WTC11 (cell line): ENCODE data around the gene PCDHGB4. TPM values are rescaled to one million over a fixed set of nuclear protein-coding genes. Genes with fewer than 3 reads are reported as not detected.

Experiments used
- ATAC-seq: fragments of 200-7000 bp; cut with Tn5 transposase; 2 replicates; pipeline ENCODE4 v1.10.0; 2021; ENCODE audit warnings: mild to moderate bottlenecking, moderate library complexity
- CTCF ChIA-PET: fragments of 300-600 bp; sonication (Branson Sonifier 250); formaldehyde crosslinking; loops from one replicate; lab custom pipeline; 2021; ENCODE audit warnings: antibody characterized with exemption; lab: Charles Lee
- POLR2A ChIA-PET: fragments of 350-600 bp; sonication (Branson Sonifier 250); formaldehyde crosslinking; loops from one replicate; lab custom pipeline; 2021; ENCODE audit warnings: antibody characterized with exemption; lab: Charles Lee
- DNase-seq: peaks from one replicate; pipeline ENCODE4 v3.0.0; 2021; ENCODE audit warnings: low spot score
- H3K27ac Mint-ChIP-seq: 2 replicates; pipeline ENCODE4 v1.8.0; 2021; ENCODE audit warnings: mixed read lengths
- H3K27me3 Mint-ChIP-seq: 2 replicates; pipeline ENCODE4 v1.8.0; 2021; ENCODE audit warnings: low read depth, mild to moderate bottlenecking, moderate library complexity, mixed read lengths
- H3K36me3 Mint-ChIP-seq: 2 replicates; pipeline ENCODE4 v1.8.0; 2021; ENCODE audit warnings: mixed read lengths
- H3K4me1 Mint-ChIP-seq: 2 replicates; pipeline ENCODE4 v1.8.0; 2022; ENCODE audit warnings: mixed read lengths
- H3K4me3 Mint-ChIP-seq: 2 replicates; pipeline ENCODE4 v1.8.0; 2021; ENCODE audit warnings: mild to moderate bottlenecking, moderate library complexity, mixed read lengths
- H3K9me3 Mint-ChIP-seq: 2 replicates; pipeline ENCODE4 v1.8.0; 2021; ENCODE audit warnings: mixed read lengths
- ESRRA ChIP-seq: sonication (generic); formaldehyde crosslinking; IDR thresholded peaks from 2 replicates; pipeline ENCODE4 v1.8.1; 2022; ENCODE audit warnings: mild to moderate bottlenecking, missing genetic modification reagents, borderline replicate concordance
- FOXK1 ChIP-seq: sonication (generic); formaldehyde crosslinking; IDR thresholded peaks from 2 replicates; pipeline ENCODE4 v1.8.0; 2022; ENCODE audit warnings: mild to moderate bottlenecking, moderate library complexity, missing genetic modification reagents
- MYBL2 ChIP-seq: sonication (generic); formaldehyde crosslinking; IDR thresholded peaks from 2 replicates; pipeline ENCODE4 v1.8.1; 2023; ENCODE audit warnings: mild to moderate bottlenecking, moderate library complexity, missing genetic modification reagents
- PRRX2 ChIP-seq: fragments of 250-450 bp; sonication (Bioruptor Pico); IDR thresholded peaks from 2 replicates; pipeline ENCODE4 v1.8.0; 2021; ENCODE audit warnings: mild to moderate bottlenecking
- TP53 ChIP-seq: sonication (generic); formaldehyde crosslinking; IDR thresholded peaks from 2 replicates; pipeline ENCODE4 v1.8.1; 2023; ENCODE audit warnings: mild to moderate bottlenecking, missing genetic modification reagents
- total RNA-seq: library from RNA; stranded (reverse); gene quantifications from 3 replicates; pipeline ENCODE4 v1.2.3, GENCODE V29; 2021
- TF ChIP-seq, protein P1 (sequence below): fragments of 250-450 bp; sonication (Bioruptor Pico); IDR thresholded peaks from 2 replicates; pipeline ENCODE4 v1.9.0; 2021; ENCODE audit warnings: mild to moderate bottlenecking
- TF ChIP-seq, protein P2 (sequence below): sonication (generic); formaldehyde crosslinking; IDR thresholded peaks from 2 replicates; pipeline ENCODE4 v1.8.1; 2023; ENCODE audit warnings: mild to moderate bottlenecking, missing genetic modification reagents, moderate library complexity
- TF ChIP-seq, protein P3 (sequence below): fragments of 250-450 bp; sonication (Bioruptor Pico); IDR thresholded peaks from 2 replicates; pipeline ENCODE4 v1.9.0; 2021; ENCODE audit warnings: mild to moderate bottlenecking, borderline replicate concordance
- TF ChIP-seq, protein P4 (sequence below): fragments of 250-450 bp; sonication (Bioruptor Pico); IDR thresholded peaks from 2 replicates; pipeline ENCODE4 v1.8.0; 2021; ENCODE audit warnings: mild to moderate bottlenecking
- TF ChIP-seq, protein P5 (sequence below): sonication (generic); formaldehyde crosslinking; IDR thresholded peaks from 2 replicates; pipeline ENCODE4 v1.8.1; 2022; ENCODE audit warnings: low read depth, mild to moderate bottlenecking, moderate library complexity, missing genetic modification reagents, borderline replicate concordance
- TF ChIP-seq, protein P6 (sequence below): sonication (generic); formaldehyde crosslinking; IDR thresholded peaks from 2 replicates; pipeline ENCODE4 v1.8.0; 2023; ENCODE audit warnings: missing genetic modification reagents, mild to moderate bottlenecking, borderline replicate concordance
- TF ChIP-seq, protein P7 (sequence below): sonication (generic); formaldehyde crosslinking; IDR thresholded peaks from 2 replicates; pipeline ENCODE4 v1.8.0; 2022; ENCODE audit warnings: mild to moderate bottlenecking, missing genetic modification reagents
- TF ChIP-seq, protein P8 (sequence below): sonication (generic); formaldehyde crosslinking; IDR thresholded peaks from 2 replicates; pipeline ENCODE4 v1.8.0; 2022; ENCODE audit warnings: mild to moderate bottlenecking, missing genetic modification reagents

PCDHGB4 gene
- total RNA-seq, 1 experiment from 2014 or later = 9.1 TPM

DNA sequence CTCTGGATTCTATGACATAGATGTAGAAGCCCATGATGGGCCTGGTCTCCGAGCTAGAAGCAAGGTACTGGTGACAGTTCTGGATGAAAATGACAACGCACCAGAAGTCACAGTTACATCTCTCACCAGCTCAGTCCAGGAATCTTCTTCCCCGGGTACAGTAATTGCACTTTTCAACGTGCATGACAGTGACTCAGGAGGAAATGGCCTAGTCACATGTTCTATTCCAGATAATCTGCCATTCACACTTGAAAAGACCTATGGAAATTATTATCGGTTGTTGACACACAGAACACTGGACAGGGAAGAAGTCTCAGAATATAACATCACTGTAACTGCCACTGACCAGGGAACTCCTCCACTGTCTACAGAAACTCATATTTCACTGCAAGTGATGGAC, 31.4 kb upstream of the PCDHGB4 start:
- Mint-ChIP-seq H3K36me3 (peaks cover 60% of the 10 kb centered on the region), H3K4me1 (peaks cover 8% of the 10 kb centered on the region), H3K27ac (no peak overlapping the region), H3K27me3 (peaks cover 13% of the 10 kb centered on the region), H3K4me3 (no peak overlapping the region), H3K9me3 (peaks cover 56% of the 10 kb centered on the region)
- no peak for DNase-seq
- CTCF ChIA-PET = interaction anchor here (0.9 to 1.7 kb wide), 7 partner anchors 32 to 208 kb away, joined by 3 to 11 read pairs (median 5); partner anchors contain the start of genes PCDHB15, PCDHGA10, PCDHGB4 and TAF7
- ATAC-seq = no peak
- TF ChIP-seq TP53 (CRISPR knock-in tag) (no peak), PRRX2 (CRISPR knock-in tag) (no peak), FOXK1 (no peak), MYBL2 (no peak), ESRRA (CRISPR knock-in tag) (no peak)
- TF ChIP-seq, protein P1, sequence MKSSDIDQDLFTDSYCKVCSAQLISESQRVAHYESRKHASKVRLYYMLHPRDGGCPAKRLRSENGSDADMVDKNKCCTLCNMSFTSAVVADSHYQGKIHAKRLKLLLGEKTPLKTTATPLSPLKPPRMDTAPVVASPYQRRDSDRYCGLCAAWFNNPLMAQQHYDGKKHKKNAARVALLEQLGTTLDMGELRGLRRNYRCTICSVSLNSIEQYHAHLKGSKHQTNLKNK (CRISPR knock-in tag) = no peak
- TF ChIP-seq, protein P2, sequence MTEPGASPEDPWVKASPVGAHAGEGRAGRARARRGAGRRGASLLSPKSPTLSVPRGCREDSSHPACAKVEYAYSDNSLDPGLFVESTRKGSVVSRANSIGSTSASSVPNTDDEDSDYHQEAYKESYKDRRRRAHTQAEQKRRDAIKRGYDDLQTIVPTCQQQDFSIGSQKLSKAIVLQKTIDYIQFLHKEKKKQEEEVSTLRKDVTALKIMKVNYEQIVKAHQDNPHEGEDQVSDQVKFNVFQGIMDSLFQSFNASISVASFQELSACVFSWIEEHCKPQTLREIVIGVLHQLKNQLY (CRISPR knock-in tag) = no peak
- TF ChIP-seq, protein P3, sequence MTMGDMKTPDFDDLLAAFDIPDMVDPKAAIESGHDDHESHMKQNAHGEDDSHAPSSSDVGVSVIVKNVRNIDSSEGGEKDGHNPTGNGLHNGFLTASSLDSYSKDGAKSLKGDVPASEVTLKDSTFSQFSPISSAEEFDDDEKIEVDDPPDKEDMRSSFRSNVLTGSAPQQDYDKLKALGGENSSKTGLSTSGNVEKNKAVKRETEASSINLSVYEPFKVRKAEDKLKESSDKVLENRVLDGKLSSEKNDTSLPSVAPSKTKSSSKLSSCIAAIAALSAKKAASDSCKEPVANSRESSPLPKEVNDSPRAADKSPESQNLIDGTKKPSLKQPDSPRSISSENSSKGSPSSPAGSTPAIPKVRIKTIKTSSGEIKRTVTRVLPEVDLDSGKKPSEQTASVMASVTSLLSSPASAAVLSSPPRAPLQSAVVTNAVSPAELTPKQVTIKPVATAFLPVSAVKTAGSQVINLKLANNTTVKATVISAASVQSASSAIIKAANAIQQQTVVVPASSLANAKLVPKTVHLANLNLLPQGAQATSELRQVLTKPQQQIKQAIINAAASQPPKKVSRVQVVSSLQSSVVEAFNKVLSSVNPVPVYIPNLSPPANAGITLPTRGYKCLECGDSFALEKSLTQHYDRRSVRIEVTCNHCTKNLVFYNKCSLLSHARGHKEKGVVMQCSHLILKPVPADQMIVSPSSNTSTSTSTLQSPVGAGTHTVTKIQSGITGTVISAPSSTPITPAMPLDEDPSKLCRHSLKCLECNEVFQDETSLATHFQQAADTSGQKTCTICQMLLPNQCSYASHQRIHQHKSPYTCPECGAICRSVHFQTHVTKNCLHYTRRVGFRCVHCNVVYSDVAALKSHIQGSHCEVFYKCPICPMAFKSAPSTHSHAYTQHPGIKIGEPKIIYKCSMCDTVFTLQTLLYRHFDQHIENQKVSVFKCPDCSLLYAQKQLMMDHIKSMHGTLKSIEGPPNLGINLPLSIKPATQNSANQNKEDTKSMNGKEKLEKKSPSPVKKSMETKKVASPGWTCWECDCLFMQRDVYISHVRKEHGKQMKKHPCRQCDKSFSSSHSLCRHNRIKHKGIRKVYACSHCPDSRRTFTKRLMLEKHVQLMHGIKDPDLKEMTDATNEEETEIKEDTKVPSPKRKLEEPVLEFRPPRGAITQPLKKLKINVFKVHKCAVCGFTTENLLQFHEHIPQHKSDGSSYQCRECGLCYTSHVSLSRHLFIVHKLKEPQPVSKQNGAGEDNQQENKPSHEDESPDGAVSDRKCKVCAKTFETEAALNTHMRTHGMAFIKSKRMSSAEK (CRISPR knock-in tag) = no peak
- TF ChIP-seq, protein P4, sequence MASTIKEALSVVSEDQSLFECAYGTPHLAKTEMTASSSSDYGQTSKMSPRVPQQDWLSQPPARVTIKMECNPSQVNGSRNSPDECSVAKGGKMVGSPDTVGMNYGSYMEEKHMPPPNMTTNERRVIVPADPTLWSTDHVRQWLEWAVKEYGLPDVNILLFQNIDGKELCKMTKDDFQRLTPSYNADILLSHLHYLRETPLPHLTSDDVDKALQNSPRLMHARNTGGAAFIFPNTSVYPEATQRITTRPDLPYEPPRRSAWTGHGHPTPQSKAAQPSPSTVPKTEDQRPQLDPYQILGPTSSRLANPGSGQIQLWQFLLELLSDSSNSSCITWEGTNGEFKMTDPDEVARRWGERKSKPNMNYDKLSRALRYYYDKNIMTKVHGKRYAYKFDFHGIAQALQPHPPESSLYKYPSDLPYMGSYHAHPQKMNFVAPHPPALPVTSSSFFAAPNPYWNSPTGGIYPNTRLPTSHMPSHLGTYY (CRISPR knock-in tag) = no peak
- TF ChIP-seq, protein P5, sequence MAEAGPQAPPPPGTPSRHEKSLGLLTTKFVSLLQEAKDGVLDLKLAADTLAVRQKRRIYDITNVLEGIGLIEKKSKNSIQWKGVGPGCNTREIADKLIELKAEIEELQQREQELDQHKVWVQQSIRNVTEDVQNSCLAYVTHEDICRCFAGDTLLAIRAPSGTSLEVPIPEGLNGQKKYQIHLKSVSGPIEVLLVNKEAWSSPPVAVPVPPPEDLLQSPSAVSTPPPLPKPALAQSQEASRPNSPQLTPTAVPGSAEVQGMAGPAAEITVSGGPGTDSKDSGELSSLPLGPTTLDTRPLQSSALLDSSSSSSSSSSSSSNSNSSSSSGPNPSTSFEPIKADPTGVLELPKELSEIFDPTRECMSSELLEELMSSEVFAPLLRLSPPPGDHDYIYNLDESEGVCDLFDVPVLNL (CRISPR knock-in tag) = no peak
- TF ChIP-seq, protein P6, sequence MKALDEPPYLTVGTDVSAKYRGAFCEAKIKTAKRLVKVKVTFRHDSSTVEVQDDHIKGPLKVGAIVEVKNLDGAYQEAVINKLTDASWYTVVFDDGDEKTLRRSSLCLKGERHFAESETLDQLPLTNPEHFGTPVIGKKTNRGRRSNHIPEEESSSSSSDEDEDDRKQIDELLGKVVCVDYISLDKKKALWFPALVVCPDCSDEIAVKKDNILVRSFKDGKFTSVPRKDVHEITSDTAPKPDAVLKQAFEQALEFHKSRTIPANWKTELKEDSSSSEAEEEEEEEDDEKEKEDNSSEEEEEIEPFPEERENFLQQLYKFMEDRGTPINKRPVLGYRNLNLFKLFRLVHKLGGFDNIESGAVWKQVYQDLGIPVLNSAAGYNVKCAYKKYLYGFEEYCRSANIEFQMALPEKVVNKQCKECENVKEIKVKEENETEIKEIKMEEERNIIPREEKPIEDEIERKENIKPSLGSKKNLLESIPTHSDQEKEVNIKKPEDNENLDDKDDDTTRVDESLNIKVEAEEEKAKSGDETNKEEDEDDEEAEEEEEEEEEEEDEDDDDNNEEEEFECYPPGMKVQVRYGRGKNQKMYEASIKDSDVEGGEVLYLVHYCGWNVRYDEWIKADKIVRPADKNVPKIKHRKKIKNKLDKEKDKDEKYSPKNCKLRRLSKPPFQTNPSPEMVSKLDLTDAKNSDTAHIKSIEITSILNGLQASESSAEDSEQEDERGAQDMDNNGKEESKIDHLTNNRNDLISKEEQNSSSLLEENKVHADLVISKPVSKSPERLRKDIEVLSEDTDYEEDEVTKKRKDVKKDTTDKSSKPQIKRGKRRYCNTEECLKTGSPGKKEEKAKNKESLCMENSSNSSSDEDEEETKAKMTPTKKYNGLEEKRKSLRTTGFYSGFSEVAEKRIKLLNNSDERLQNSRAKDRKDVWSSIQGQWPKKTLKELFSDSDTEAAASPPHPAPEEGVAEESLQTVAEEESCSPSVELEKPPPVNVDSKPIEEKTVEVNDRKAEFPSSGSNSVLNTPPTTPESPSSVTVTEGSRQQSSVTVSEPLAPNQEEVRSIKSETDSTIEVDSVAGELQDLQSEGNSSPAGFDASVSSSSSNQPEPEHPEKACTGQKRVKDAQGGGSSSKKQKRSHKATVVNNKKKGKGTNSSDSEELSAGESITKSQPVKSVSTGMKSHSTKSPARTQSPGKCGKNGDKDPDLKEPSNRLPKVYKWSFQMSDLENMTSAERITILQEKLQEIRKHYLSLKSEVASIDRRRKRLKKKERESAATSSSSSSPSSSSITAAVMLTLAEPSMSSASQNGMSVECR (CRISPR knock-in tag) = no peak
- TF ChIP-seq, protein P7, sequence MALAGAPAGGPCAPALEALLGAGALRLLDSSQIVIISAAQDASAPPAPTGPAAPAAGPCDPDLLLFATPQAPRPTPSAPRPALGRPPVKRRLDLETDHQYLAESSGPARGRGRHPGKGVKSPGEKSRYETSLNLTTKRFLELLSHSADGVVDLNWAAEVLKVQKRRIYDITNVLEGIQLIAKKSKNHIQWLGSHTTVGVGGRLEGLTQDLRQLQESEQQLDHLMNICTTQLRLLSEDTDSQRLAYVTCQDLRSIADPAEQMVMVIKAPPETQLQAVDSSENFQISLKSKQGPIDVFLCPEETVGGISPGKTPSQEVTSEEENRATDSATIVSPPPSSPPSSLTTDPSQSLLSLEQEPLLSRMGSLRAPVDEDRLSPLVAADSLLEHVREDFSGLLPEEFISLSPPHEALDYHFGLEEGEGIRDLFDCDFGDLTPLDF = no peak
- TF ChIP-seq, protein P8, sequence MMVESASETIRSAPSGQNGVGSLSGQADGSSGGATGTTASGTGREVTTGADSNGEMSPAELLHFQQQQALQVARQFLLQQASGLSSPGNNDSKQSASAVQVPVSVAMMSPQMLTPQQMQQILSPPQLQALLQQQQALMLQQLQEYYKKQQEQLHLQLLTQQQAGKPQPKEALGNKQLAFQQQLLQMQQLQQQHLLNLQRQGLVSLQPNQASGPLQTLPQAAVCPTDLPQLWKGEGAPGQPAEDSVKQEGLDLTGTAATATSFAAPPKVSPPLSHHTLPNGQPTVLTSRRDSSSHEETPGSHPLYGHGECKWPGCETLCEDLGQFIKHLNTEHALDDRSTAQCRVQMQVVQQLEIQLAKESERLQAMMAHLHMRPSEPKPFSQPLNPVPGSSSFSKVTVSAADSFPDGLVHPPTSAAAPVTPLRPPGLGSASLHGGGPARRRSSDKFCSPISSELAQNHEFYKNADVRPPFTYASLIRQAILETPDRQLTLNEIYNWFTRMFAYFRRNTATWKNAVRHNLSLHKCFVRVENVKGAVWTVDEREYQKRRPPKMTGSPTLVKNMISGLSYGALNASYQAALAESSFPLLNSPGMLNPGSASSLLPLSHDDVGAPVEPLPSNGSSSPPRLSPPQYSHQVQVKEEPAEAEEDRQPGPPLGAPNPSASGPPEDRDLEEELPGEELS (CRISPR knock-in tag) = no peak
- POLR2A ChIA-PET = no interaction called here
